IMR-90 (cell line): ENCODE data around the gene CLIC5. TPM values are rescaled to one million over a fixed set of nuclear protein-coding genes. Genes with fewer than 3 reads are reported as not detected.

ENCODE experiments used
- ATAC-seq: fragments of 200-7000 bp; cut with Tn5 transposase; 2 replicates; pipeline ENCODE4 v1.9.1; 2020; ENCODE audit warnings: low read depth, mild to moderate bottlenecking, moderate library complexity
- BruUV-seq: library from RNA; stranded (reverse); fragments of 400-500 nt; replicated peaks from 2 replicates; lab custom pipeline; 2021; lab: Mats Ljungman, UMichigan
- CTCF ChIA-PET: fragments of 300-600 bp; formaldehyde crosslinking; extraction: SDS; loops from one replicate; lab custom pipeline; 2021; ENCODE audit warnings: antibody characterized with exemption; lab: Yijun Ruan, JAX
- POLR2A ChIA-PET: fragments of 300-600 bp; sonication (Branson Sonifier 250); formaldehyde crosslinking; loops from one replicate; lab custom pipeline; 2022; ENCODE audit warnings: antibody characterized with exemption; ENCODE audit not compliant: unreplicated experiment; lab: Charles Lee
- DNase-seq: peaks from one replicate; pipeline ENCODE4 v3.0.0; 2013
- H2AFZ ChIP-seq: replicated peaks from 2 replicates; pipeline ENCODE3; 2013; ENCODE audit warnings: low read length, mild to moderate bottlenecking; ENCODE audit not compliant: poor library complexity
- H2AK5ac ChIP-seq: 2 replicates; pipeline ENCODE4 v1.6.1; 2013; ENCODE audit warnings: low read depth, low read length, inconsistent platforms
- H2AK9ac ChIP-seq: replicated peaks from 2 replicates; pipeline ENCODE3; 2013; ENCODE audit warnings: mild to moderate bottlenecking, low read depth, low read length, moderate library complexity; ENCODE audit not compliant: poor library complexity
- H2BK120ac ChIP-seq: 2 replicates; pipeline ENCODE4 v1.6.1; 2013; ENCODE audit warnings: low read depth, low read length, inconsistent platforms
- H2BK15ac ChIP-seq: 3 replicates; pipeline ENCODE4 v1.6.1; 2013; ENCODE audit warnings: low read depth, low read length, inconsistent platforms
- H2BK20ac ChIP-seq: 2 replicates; pipeline ENCODE4 v1.6.1; 2013; ENCODE audit warnings: low read depth, mild to moderate bottlenecking, inconsistent platforms, low read length, moderate library complexity
- H2BK5ac ChIP-seq: 2 replicates; pipeline ENCODE4 v1.6.1; 2013; ENCODE audit warnings: mild to moderate bottlenecking, low read depth, low read length, inconsistent platforms; ENCODE audit not compliant: poor library complexity, severe bottlenecking
- H3K14ac ChIP-seq: replicated peaks from 2 replicates; pipeline ENCODE4 v1.6.1; 2013; ENCODE audit warnings: low read depth, low read length, inconsistent platforms
- H3K18ac ChIP-seq: 2 replicates; pipeline ENCODE4 v1.6.1; 2013; ENCODE audit warnings: low read depth, low read length, control low read depth
- H3K23ac ChIP-seq: 2 replicates; pipeline ENCODE4 v1.6.1; 2013; ENCODE audit warnings: low read depth, low read length, inconsistent platforms
- H3K27ac ChIP-seq: 2 replicates; pipeline ENCODE4 v1.5.1; 2013; ENCODE audit warnings: mild to moderate bottlenecking, control low read depth, low read length; ENCODE audit not compliant: insufficient read depth
- H3K27me3 ChIP-seq: 2 replicates; pipeline ENCODE4 v1.6.1; 2013; ENCODE audit warnings: low read length; ENCODE audit not compliant: control insufficient read depth, insufficient read depth
- H3K36me3 ChIP-seq: 2 replicates; pipeline ENCODE4 v1.6.1; 2013; ENCODE audit warnings: low read length, mixed read lengths; ENCODE audit not compliant: control insufficient read depth, insufficient read depth
- H3K4ac ChIP-seq: 2 replicates; pipeline ENCODE4 v1.6.1; 2013; ENCODE audit warnings: low read depth, low read length, inconsistent platforms
- H3K4me1 ChIP-seq: 2 replicates; pipeline ENCODE4 v1.6.1; 2013; ENCODE audit warnings: low read length, mixed read lengths; ENCODE audit not compliant: control insufficient read depth, insufficient read depth
- H3K4me2 ChIP-seq: 2 replicates; pipeline ENCODE4 v1.6.1; 2013; ENCODE audit warnings: low read depth, mild to moderate bottlenecking, control low read depth, low read length, moderate library complexity
- H3K4me3 ChIP-seq: 2 replicates; pipeline ENCODE4 v1.5.1; 2013; ENCODE audit warnings: low read depth, mild to moderate bottlenecking, control low read depth, low read length, moderate library complexity; ENCODE audit not compliant: insufficient read depth
- H3K56ac ChIP-seq: 2 replicates; pipeline ENCODE4 v1.6.1; 2013; ENCODE audit warnings: low read length, inconsistent platforms; ENCODE audit not compliant: insufficient read depth; ENCODE audit errors: extremely low read depth
- H3K79me1 ChIP-seq, 2 experiments: 2 replicates each; pipeline ENCODE4 v1.6.1; 2013; ENCODE audit warnings: low read length in 2 of 2, inconsistent platforms in 1 of 2, low read depth in 1 of 2
- H3K9ac ChIP-seq: 2 replicates; pipeline ENCODE4 v1.6.1; 2013; ENCODE audit warnings: low read depth, low read length, control low read depth
- H3K9me1 ChIP-seq: 2 replicates; pipeline ENCODE4 v1.6.1; 2013; ENCODE audit warnings: low read length, inconsistent platforms; ENCODE audit not compliant: insufficient read depth
- H3K9me3 ChIP-seq: 2 replicates; pipeline ENCODE4 v1.6.1; 2013; ENCODE audit warnings: low read length; ENCODE audit not compliant: control insufficient read depth, insufficient read depth
- H4K20me1 ChIP-seq: 2 replicates; pipeline ENCODE4 v1.6.1; 2013; ENCODE audit warnings: low read length, inconsistent platforms; ENCODE audit not compliant: insufficient read depth
- H4K5ac ChIP-seq: 2 replicates; pipeline ENCODE4 v1.6.1; 2013; ENCODE audit warnings: mild to moderate bottlenecking, low read depth, low read length, control low read depth
- H4K8ac ChIP-seq, 2 experiments: 2 replicates each; pipeline ENCODE4 v1.6.1; 2013; ENCODE audit warnings: low read depth in 2 of 2, low read length in 2 of 2, control low read depth in 1 of 2, inconsistent platforms in 1 of 2
- H4K91ac ChIP-seq: 2 replicates; pipeline ENCODE4 v1.6.1; 2013; ENCODE audit warnings: low read depth, low read length, inconsistent platforms; ENCODE audit not compliant: insufficient read depth
- ELK1 ChIP-seq: fragments of 150-350 bp; IDR thresholded peaks from 2 replicates; pipeline ENCODE4 v1.6.1; 2016; ENCODE audit warnings: low read depth, mild to moderate bottlenecking, low read length, moderate library complexity, borderline replicate concordance
- RFX5 ChIP-seq: IDR thresholded peaks from 2 replicates; pipeline ENCODE4 v1.8.0; 2012; ENCODE audit warnings: low read depth, mild to moderate bottlenecking, low read length, moderate library complexity
- WGBS, 2 experiments: methylation state at CpG; one replicate each; pipeline versions ENCODE4 v1.1.5 to v1.1.7; 2013; ENCODE audit warnings: missing lambda C conversion rate in 2 of 2; ENCODE audit not compliant: insufficient read length in 1 of 2; ENCODE audit errors: extremely low coverage in 2 of 2; 5-methylcytosine and 5-hydroxymethylcytosine counted together
- dilution Hi-C: fragments of 300-500 bp; cut with HindIII; formaldehyde crosslinking; loops from one replicate; pipeline ENCODE4 v1.14.3; 2018; ENCODE audit warnings: low sequenced_read_pairs; ENCODE audit not compliant: unreplicated experiment
- in situ Hi-C: fragments of 300-500 bp; cut with MboI; formaldehyde crosslinking; loops from 3 replicates; pipeline ENCODE4 v1.14.3; 2019; ENCODE audit warnings: low sequenced_read_pairs, inconsistent platforms, mixed read lengths
- intact Hi-C: fragments of 100-400 bp; cut with micrococcal nuclease; formaldehyde crosslinking; loops from 2 replicates; pipeline ENCODE4 v1.10.0; 2022
- polyA plus RNA-seq, 3 experiments: library from polyadenylated mRNA; depleted of rRNA; stranded (reverse); fragments of >200 nt; gene quantifications; 2 replicates each; pipeline ENCODE4 v1.2.3, GENCODE V29; 2012; ENCODE audit warnings: low replicate concordance in 1 of 3
- total RNA-seq: library from RNA; depleted of rRNA; stranded (reverse); fragments of >200 nt; gene quantifications from 2 replicates; pipeline ENCODE4 v1.2.3, GENCODE V29; 2012

The CLIC5 gene
- total and polyA plus RNA-seq, 2 of the 4 experiments (the other 2 are of a cell fraction), result not detected

GRCh38 chr6:45924763-45925342 is 90.8 kb downstream of the CLIC5 start:
- H3K23ac ChIP-seq, result no peak overlapping the region
- no peak overlapping the region for H2BK20ac ChIP-seq
- H3K9ac ChIP-seq, result no peak overlapping the region
- no peak overlapping the region for H3K4ac ChIP-seq
- TF ChIP-seq ELK1, result no peak
- TF ChIP-seq RFX5, result no peak
- H2AK5ac ChIP-seq, result no peak overlapping the region
- in situ Hi-C loops, result loop anchor here (25.0 kb wide), 2 partner anchors 513 to 1263 kb away; no protein-coding TSS in a partner anchor
- H2BK120ac ChIP-seq, result no peak overlapping the region
- intact Hi-C loops, result loop anchor here (2.0 to 5.0 kb wide), 2 partner anchors 1333 to 1450 kb away; no protein-coding TSS in a partner anchor
- ChIA-PET CTCF (interaction anchor here (1.5 to 3.4 kb wide), 2 partner anchors 1269 to 1449 kb away, joined by 4 to 10 read pairs; no protein-coding TSS in a partner anchor), POLR2A (no interaction called here)
- no peak overlapping the region for H3K56ac ChIP-seq
- no peak overlapping the region for H2AFZ ChIP-seq
- H4K8ac ChIP-seq, result no peak overlapping the region
- no peaks in the 10 kb centered on the region for H4K20me1 ChIP-seq
- H3K9me3 ChIP-seq, result no peaks in the 10 kb centered on the region
- H2BK5ac ChIP-seq, result no peak overlapping the region
- H3K4me2 ChIP-seq, result no peak overlapping the region
- H3K18ac ChIP-seq, result no peak overlapping the region
- no peak overlapping the region for H3K14ac ChIP-seq
- no peak overlapping the region for H4K91ac ChIP-seq
- H3K27me3 ChIP-seq, result peaks cover 4% of the 10 kb centered on the region
- no peak overlapping the region for H2BK15ac ChIP-seq
- no TSS peak for BruUV-seq
- H4K5ac ChIP-seq, result no peak overlapping the region
- DNase-seq (no peak), ATAC-seq (no peak)
- H3K79me1 ChIP-seq, result no peaks in the 10 kb centered on the region
- dilution Hi-C loops, result no loop called here
- H3K4me3 ChIP-seq, result no peak overlapping the region
- peaks cover 2% of the 10 kb centered on the region; the same call in 1 of the 2 replicates for H3K4me1 ChIP-seq
- no peak overlapping the region for H2AK9ac ChIP-seq
- H3K9me1 ChIP-seq, result no peaks in the 10 kb centered on the region; the same call in 1 of the 2 replicates
- no peak overlapping the region for H3K27ac ChIP-seq
- no CpG with 5 or more reads among the region's 6 CpGs for WGBS, 2 experiments
- H3K36me3 ChIP-seq, result no peaks in the 10 kb centered on the region
